T-helper 2 cell (primary cell): ENCODE measurements around the gene MYBPC3.
"Not testable (repeated sequence)": the region's sequence is repeated elsewhere in the genome, so short reads cannot be mapped to it uniquely, and the experiment has no call there.

Experiments used
- DNase-seq, 5 experiments: peaks; one replicate each; pipeline versions ENCODE4 v3.0.0 to v3.0.0-alpha.2; 2012 to 2022

The MYBPC3 gene

DNA sequence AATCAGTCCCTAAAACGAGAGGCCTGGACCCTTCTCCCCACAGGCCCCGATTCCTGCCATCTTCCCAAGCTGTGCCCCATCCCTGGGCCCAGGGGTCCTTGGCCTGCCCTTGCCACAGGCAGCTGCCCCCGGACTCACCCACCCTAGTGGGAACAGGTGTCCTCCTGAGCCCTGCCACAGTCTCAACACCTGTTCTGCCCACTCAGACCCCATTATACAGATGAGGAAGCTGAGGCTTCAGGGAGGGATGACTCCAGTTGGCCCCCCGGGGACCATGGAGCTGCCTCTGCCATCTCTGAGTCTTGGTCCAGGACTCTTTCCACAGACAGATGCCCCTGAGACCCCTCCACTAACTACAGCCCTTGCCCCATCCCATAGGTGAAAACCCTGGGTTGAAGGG, 15.9 kb downstream of the MYBPC3 start:
- no peak for DNase-seq

DNA sequence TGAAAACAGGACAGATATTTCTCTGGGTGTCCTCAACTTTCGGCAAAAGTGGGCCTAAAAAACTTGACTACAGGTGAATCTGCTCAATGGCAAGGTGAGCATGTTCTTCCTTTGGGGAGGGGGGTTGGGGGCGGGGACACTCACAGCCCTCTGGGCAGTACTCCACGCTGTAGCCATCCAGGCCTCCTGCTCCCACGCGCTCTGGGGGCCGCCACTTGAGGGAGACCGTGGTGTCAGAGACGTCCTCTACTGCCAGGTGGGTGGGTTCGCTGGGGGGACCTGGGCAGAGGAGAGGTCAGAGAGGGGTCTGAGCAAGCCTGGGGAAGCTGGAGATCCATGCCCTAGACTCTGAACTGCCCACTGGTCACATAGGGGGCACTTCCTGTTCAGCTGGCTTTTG, 16.8 kb downstream of the MYBPC3 start:
- DNase-seq, result no peak

DNA sequence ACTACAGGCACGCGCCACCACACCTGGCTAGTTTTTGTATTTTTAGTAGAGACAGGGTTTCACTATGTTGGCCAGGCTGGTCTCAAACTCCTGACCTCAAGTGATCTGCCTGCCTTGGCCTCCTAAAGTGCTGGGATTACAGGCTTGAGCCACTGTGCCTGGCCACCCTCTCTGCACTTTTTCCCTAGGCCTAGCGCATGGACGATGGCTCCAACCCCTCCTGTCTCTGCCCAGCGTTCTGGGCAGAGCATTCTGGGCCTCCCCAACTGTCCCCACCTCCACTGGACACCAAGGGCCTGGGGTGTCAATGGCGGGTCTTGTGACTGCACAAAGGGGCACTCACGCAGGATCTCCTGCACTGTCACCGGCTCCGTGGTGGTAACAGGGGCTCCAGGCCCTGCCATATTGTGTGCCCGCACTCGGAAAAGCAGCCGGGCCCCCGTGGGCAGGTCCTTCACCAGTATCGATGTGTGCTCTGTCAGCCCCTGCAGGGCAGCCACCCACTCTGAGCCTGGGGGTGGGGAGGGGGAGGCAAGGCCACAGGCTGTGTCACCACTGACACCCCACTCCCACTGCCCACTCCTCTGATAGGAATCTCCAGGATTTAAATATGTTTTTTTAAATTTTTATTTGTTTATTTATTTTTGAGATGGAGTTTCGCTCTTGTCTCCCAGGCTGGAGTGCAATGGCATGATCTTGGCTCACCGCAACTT, 17.6 kb downstream of the MYBPC3 start:
- DNase-seq, result not testable (repeated sequence)

DNA sequence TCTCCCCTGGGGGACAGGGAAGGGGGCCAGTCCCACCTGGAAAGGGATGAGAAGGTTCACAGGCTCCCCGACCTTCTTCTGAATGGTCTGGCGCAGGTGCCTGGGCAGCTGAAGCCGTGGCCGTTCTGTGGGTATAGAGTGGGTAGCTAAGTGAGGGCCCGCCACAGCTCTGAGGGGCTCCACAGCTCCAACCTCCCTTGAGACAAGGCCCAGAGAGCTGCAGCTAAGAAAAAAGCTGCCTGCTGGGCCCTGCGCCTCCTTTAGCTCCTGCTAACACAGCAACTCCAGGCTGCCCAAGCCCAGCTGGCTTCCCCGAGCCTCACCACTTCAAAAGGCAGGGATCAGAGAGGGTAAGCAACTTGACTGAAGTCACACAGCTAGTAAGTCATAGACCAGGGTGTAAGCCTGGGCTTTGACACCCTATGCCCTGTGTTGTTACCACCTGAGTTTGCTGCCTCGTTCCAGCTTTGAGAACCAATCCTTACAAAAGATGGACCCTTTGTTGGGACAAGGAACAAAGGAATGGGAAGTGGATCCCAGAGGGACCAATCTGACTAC, 18.5 kb downstream of the MYBPC3 start:
- no peak for DNase-seq

DNA sequence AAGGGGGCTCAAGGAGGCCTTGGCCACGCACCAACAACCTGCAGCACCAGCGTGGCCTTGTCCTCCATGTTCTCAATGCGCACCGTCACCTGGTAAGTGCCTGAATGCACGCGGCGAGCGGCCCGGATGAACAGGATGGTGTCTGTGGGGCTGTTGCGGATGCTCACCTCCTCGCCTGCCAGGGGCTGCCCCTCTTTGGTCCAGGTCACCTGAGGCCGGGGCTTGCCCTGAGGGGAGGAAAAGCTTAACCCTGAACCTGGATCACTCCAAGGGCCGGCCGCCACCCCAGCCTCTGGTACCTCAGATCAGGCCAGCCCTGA, 19.0 kb downstream of the MYBPC3 start:
- DNase-seq, result no peak

DNA sequence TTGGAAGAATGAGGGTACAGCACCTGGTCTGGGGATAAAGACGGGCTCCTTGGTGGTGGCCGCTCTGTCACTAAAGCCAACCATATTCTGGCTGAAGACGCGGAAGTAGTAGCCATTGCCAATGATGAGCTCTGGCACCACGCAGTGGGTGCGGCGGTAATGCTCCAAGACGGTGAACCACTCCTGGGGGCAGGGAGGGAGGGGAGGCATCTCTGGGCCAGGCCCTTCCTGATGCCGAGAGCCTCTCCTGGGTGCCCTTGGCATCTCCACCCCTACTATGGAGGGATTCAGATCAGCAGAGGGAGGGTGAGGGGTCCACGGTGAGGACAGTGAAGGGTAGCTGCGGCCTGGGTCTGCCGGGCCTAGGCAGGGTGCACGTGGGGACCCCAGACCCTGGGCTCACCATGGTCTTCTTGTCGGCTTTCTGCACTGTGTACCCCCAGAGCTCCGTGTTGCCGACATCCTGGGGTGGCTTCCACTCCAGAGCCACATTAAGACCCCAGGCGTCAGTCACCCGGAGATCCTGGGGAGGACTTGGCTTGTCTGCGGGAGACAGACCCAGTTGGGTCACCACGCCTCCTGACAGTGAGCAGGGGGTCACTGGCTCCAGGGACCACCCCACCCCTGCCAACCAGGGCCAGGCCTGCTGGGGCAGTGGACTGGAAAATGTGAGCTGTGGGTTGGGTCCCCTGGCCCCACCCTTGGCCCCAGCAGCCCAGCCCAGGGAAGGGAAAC, 19.5 kb downstream of the MYBPC3 start:
- no peak for DNase-seq

DNA sequence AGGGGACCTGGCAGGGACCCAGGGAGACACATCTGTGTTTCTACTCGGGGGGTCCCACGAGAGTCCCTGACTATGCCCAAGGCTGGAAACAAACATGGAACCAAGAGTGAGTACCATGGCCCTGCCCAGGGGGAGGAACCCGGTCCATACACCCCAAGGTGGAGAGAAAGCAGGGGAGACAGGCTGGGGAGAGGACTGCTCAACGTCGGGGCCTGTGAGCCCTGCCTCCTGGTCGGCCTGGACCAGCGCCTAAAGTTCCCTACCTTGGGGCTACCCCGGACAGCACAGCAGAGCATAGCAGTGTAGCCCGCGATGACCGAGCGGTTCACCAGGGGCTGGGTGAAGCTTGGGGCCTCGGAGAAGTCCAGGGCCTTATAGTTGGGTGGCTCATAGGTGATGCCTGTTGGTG, 20.2 kb downstream of the MYBPC3 start:
- no peak for DNase-seq

DNA sequence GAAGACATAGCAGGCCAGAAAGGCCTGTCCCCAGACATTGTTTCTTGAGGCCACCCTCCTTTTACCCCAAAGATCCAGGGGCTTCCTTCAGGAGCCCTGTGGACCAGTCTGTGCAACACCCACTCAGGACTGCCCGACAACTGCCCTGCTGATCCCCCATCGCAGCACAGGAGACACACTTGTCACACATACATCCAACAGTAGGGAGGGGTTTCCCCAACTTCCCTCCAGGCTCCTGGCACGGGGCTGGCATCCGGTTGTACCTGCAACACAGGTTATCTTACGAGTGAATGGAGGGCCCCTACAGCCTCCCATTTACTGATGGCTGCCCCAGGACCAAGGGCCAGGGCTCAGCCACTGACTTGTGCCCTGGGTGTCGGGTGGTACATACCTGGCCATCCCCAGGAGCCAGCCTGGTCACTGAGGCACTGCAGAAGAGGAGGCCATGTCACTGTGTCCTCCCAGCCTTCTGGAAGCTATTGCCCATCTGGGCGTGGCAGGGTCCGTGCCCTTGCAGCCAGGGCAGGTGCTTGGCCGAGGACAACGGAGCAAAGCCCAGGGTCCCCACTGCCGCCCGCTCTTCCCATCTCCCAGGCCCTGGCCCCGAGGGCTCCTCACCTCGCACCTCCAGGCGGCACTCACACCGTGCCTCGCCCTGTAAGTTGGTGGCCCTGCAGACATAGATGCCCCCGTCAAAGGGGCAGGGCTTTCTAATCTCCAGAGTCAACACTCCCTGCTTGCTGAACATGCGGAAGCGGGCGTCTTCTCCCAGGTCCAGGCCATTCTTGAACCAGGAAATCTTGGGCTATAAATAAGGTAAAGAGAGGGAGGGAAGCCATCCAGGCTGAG, 20.8 kb downstream of the MYBPC3 start:
- DNase-seq, result no peak

DNA sequence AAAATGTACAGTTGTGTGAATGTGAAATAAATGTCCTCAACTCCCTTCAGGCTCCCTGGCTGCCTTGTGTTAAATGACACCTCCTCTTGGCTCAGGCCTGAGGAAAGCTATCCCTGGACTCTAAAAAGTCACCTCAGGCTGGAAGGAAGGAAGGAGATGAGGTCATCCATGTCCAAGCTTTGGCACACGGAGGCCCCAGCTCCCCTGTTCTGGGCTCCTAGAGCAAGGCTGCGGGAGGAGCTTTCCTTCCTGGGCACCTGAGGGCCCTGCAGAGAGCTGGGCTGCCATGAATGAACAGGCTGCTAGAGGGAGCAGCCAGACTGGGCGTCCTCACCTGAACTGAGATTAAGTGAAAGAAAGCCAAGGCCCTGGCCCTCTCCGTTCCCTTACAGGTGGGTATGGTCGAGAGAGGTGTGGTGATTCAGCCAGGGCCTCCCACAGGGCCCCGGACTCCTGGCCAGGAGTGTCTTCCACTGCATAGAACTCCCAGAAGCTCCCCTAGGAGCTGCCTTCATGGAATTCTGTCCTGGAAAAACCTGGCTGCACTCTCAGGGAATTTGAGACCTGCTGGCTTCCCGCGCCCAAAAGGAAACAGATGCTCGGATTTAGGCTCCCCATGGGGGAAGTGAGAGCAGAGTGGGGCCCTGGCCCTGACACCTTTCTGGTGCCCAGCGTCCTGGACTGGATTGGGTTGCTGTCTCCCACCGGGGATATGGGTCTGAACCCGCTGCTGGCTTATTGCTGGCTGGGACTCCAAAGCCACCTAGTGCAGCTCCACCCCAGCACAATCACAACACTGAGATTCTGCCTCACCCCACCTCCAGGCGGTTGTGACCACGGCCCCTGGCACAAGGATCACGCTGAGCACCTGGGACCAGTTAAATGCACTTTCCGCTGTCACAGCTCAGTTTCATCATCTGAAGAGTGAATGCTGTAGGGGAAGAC, 22.2 kb downstream of the MYBPC3 start:
- no peak for DNase-seq

DNA sequence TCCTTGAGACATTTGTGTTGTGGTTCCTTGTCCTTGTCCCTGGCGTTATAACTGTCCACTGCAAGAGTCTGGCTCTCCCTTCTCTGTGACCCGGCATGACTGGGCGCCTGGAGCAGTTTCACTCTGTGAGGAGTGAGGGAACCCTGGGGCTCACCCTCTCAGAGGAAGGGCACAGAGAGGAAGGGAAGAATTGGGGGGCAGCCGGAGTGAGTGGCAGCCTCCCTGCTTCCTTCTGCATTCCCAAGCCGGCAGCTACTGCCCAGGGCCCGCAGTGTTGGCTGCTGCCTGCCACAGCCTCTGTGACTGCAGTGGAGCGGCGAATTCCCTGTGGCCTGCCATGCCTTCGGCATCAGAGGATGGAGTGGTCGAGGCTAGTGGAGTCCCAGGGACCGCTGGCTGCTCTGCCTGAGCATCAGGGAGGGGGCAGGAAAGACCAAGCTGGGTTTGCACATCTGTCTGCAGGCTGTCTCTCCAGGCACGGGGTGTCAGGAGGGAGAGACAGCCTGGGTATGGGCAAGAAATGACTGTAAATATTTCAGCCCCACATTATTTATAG, 23.0 kb downstream of the MYBPC3 start:
- DNase-seq, result no peak

DNA sequence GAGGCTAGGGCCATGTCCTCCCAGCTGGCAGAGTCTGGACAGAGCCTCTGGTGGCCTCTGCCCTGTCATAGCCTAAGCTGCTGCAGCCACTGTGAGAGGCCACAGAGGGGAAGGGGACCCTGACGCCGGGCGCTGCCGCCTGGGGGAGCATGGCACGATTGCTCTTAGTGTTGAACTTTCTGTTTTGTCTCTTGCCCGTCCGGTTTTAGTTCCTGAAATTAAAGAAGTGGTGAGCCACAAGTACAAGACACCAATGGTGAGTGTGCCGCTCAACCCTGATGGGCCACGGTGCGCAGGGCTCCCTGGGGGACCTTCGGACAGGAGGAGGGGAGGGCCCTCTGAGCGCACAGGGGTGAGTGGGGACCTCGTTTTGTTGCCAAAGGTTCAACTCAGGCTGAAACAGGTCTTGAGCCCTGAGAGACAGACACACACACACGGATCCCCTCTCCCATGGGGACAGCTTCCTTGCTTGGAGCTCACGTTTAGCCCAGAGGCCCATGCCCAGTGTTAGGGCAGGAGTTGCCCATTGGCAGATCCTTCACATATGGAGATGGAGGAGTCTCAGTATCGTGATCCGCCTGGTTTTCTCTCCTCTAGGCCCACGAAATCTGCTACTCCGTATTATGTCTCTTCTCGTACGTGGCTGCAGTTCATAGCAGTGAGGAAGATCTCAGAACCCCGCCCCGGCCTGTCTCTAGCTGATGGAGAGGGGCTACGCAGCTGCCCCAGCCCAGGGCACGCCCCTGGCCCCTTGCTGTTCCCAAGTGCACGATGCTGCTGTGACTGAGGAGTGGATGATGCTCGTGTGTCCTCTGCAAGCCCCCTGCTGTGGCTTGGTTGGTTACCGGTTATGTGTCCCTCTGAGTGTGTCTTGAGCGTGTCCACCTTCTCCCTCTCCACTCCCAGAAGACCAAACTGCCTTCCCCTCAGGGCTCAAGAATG, 23.8 kb downstream of the MYBPC3 start:
- no peak for DNase-seq

DNA sequence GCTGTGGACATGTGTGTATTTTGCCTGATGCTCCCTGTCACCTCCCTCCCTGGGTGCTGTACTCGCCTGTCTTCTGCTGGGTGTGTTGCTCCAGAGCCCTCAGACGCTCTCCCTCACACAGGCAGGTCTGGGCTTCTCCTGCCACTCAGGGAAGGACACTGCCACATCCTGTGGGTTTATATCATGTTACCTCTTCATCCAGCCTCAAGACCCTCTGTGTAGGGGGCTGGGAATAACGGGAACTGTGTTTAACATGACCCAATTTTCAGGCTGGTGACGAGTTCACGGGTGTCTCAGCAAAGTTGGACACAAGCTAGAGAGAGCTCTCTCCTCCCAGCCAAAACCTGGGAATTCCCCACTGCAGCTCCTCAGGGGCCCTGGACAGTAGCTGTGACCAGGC, 24.6 kb downstream of the MYBPC3 start:
- no peak for DNase-seq

DNA sequence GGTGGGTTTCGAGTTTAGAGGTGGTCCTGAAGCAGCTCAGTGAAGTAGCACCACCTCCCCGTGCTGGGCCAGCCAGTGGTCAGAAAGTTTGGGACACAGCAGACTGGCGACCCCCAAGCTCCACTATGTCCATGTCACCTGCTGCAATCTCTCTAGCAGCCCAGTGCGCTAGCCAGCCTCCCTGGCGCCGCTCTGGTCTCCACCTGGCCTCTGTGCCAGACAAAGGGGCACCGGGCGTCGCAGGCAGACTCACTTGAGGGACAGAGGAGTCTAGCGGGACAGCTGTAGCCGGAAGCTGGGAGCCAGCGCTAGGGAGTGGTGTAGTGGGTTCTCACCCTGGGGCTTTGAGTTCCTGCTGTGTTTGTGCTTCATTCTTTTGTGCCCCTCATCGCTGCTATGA, 25.5 kb downstream of the MYBPC3 start:
- DNase-seq, result no peak

DNA sequence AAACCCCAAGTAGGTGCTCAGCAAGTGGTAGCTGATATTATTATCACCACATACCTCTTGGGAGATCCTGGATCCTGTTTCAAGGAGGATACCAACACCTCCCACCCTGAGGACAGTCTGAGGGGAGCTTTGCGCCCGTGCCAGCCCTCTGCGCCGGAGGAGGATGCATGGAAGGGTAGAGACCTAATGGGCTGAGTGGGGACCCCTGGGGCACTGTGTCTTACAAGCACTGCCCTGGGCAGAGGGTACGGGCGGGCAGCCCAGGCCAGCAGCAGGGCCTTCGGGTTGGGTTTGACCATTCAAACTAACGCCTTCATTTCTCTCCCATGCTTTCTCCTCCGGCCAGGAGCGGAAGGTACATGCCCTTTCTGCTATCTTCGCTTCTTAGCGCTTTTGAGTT, 26.3 kb downstream of the MYBPC3 start:
- no peak for DNase-seq

DNA sequence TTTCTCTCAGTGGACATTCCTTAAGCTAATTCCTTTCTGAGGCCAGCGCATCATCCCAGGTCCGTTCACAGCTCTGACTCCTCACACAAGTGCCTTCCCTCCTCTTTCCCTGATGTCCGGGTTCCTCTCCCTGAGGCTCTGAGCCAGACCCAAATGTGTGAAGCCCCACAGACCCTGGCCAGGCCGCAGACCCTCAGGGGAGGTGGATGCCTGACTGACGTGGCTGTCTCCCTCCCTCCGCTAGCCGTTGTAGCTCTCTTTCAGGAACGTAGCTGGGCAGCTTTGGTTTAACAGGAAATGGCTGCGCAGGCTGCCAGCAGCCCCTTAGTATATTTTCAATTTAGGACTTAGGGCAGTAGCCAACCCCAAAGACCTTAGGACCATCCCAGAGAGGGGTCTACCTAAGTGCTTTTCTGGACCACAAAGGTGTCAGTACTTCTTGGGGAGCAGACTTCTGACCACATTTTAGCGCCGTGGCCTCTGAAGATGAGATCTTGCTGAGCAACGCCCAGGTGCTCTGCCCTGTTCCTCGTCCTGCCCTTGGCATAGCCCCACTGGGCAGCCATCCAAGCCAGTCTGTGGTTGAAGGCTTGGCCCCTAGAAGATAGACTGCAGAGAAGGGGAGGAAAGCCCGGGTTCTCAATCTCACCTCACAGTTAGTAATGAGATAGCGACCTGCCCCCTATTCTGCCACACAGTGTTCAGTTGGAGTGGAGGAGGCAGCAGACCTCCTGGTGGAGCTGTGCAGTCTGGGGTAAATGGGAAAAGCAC, 27.0 kb downstream of the MYBPC3 start:
- DNase-seq, result no peak

DNA sequence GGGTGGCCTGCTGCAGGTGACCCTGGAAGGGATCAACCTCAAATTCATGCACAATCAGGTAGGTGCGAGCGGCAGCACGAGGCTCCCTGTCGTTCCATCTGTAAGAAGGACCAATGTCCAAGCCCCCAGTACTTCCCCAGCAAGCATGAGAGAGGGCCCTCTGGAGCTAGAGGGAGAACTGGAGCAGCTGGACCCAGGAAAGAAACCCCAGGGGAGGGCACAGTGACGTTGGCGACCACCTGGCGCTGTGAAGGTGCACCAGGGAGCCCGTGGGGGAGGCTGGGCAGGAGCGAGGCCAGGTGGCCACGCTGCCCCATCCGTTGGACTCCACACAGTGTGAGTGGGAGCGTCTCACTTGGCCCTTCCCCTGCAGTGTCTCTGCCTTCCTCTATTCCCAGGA, 28.0 kb downstream of the MYBPC3 start:
- DNase-seq, result no peak

DNA sequence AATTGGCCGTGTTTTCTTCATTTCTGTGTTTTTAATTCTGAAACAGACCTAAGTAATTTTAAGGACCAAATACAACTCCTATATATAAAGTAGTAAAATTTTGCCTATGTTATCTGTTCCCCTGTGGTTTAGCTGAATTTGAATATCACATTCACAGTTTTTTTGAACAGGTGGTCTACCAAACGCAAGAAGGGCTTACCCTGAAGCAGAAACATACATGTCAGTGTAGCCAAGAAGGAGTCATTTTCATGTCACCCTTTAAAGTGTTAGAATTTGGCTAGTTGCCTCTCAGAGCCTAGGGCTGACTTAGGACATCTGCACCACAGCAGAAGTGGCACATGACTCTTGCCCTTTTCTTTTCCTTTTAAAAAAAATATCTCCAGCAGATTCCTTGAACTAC, 34.3 kb downstream of the MYBPC3 start:
- no peak for DNase-seq

DNA sequence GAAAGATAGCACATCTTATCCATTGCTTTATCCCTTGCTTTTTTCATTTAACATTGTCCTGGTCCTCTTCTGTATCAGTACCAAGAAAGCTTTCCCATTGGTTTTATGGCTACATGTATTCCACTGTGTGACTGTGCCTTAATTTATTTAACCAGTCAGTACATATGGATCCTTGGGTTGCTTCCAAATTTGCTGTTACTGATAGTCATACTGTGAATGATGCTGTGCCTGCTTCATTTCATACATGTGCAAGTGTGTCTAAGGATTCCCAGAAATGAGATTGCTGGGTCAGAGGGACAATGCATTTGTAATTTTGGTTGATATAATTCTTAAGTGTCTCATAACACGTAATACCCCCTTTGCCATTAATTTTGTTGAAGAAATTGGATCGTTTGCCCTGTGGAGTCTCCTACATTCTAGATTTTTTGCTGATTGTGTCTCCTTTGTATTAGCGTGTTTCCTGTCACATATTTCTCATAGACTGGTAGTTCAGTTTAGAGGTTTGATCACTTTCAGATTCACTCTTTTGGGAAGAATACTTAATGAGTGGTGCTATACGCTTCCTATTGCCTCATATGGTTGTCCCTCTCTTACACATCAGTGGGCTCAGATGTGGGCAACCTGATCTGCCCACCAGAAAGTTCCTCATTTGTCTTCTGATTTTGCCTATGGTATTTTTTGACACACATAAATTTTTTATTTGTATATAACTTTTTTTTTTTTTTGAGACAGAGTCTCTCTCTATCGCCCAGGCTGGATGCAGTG, 35.3 kb downstream of the MYBPC3 start:
- DNase-seq, result no peak

DNA sequence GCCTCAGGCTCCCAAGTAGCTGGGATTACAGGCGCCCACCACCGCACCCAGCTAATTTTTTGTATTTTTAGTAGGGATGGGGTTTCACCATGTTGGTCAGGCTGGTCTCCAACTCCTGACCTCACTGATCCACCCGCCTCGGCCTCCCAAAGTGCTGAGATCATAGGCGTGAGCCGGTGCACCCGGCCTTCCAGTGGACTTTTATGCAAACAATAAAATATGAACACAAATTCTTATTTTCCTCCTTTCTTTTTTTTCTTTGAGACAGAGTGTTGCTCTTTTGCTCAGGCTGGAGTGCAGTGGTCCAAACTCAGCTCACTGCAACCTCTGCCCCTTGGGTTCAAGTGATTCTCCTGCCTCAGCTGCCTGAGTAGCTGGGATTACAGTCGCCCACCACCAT, 36.0 kb downstream of the MYBPC3 start:
- DNase-seq, result not testable (repeated sequence)
